HG02588 (cell line): ENCODE results near the gene IFITM5.
"Not testable (repeated sequence)": the region's sequence is repeated elsewhere in the genome, so short reads cannot be mapped to it uniquely, and the experiment has no call there.

Experiments used
- ATAC-seq: cut with Tn5 transposase; IDR thresholded peaks from one replicate; pipeline ENCODE4 v1.9.1; 2021; ENCODE audit warnings: mild to moderate bottlenecking, moderate library complexity; ENCODE audit not compliant: unreplicated experiment

IFITM5 gene

GRCh38 chr11:313304-313786 is 14.0 kb upstream of the IFITM5 start:
- ATAC-seq = no peak

GRCh38 chr11:312092-312816 is 12.9 kb upstream of the IFITM5 start:
- ATAC-seq = no peak

GRCh38 chr11:311013-311748 is 11.9 kb upstream of the IFITM5 start:
- peak; percentile 35 for ATAC-seq

- ATAC-seq = not testable (repeated sequence)
Observed at GRCh38 chr11:309979-310572, 10.8 kb upstream of the IFITM5 start.

GRCh38 chr11:308740-309665 is 9.7 kb upstream of the IFITM5 start:
- ATAC-seq = not testable (repeated sequence)

- not testable (repeated sequence) for ATAC-seq
Observed at GRCh38 chr11:307766-308708, 8.7 kb upstream of the IFITM5 start, which contains the start of gene IFITM2. Gene IFITM2 (plus strand): TSS chr11:307816. CDS start chr11:308193, 377 bp downstream.

- no peak for ATAC-seq
Observed at GRCh38 chr11:306645-307371, 7.5 kb upstream of the IFITM5 start.

GRCh38 chr11:305844-306211 is 6.5 kb upstream of the IFITM5 start:
- ATAC-seq = no peak

GRCh38 chr11:304915-305843 is 5.9 kb upstream of the IFITM5 start:
- no peak for ATAC-seq

GRCh38 chr11:304061-304506 is 4.8 kb upstream of the IFITM5 start:
- ATAC-seq = no peak

GRCh38 chr11:303363-303762 is 4.0 kb upstream of the IFITM5 start:
- no peak for ATAC-seq

GRCh38 chr11:299951-300735 is 817 bp upstream of the IFITM5 start:
- ATAC-seq = no peak

GRCh38 chr11:298406-299065 is 790 bp downstream of the IFITM5 start:
- ATAC-seq = no peak

GRCh38 chr11:297586-298405 is 1.5 kb downstream of the IFITM5 start:
- no peak for ATAC-seq

- no peak for ATAC-seq
Observed at GRCh38 chr11:297051-297585, 2.2 kb downstream of the IFITM5 start.
